Measurements from ENCODE around the gene NLRC5.
"Not testable (repeated sequence)": the region's sequence is repeated elsewhere in the genome, so short reads cannot be mapped to it uniquely, and the experiment has no call there.

NLRC5 gene

DNA sequence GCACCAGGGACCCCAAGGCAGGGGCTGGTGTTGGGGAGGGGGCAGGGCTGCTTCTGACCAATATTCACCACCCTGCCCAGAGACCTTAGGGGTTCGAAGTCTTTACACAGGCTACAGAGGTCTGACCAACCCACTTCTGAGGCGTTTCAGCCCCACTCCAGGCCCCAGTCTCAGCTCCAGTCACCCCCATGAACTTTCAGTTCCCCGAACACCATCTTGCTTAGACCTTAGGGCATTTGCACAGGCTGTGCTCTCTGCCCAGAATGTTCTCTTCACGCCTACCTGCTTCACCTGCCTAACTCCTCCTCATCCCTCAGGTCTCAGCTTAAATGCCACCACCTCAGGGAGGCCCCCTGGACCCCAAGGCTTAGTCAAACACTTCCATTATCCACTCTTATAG is 77.3 kb downstream of the NLRC5 start:
- TF ChIP-seq, protein P1, sequence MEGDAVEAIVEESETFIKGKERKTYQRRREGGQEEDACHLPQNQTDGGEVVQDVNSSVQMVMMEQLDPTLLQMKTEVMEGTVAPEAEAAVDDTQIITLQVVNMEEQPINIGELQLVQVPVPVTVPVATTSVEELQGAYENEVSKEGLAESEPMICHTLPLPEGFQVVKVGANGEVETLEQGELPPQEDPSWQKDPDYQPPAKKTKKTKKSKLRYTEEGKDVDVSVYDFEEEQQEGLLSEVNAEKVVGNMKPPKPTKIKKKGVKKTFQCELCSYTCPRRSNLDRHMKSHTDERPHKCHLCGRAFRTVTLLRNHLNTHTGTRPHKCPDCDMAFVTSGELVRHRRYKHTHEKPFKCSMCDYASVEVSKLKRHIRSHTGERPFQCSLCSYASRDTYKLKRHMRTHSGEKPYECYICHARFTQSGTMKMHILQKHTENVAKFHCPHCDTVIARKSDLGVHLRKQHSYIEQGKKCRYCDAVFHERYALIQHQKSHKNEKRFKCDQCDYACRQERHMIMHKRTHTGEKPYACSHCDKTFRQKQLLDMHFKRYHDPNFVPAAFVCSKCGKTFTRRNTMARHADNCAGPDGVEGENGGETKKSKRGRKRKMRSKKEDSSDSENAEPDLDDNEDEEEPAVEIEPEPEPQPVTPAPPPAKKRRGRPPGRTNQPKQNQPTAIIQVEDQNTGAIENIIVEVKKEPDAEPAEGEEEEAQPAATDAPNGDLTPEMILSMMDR (conservative IDR thresholded peaks at IDR 0.05; ENCODE audit: low read depth, low read length) = no peak
- no peak overlapping the region for H3K4me3 ChIP-seq (ENCODE audit: low read depth, low read length)
- DNase-seq (ENCODE audit: low read depth) = no peak

DNA sequence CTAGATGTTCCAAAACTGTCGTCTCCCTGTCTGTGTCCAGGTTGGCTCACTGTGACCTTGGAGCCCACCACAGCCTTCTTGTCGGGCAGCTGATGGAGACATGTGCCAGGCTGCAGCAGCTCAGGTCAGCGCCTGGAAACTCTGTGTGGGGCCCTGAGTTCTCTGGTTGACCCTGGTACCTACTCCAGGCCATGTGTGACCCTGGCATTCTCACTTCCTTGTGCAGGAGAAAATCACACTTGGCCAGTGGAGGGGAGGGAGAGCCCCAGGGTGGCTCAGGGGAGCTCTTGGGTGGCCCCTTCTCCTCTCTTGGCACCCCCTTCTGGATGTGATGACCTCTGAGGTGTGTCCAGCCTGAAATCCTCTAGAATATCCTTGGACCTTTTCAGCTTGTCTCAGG is 78.0 kb downstream of the NLRC5 start:
- TF ChIP-seq, protein P1 (conservative IDR thresholded peaks at IDR 0.05; ENCODE audit: low read depth, low read length) = no peak
- H3K4me3 ChIP-seq (ENCODE audit: low read depth, low read length) = no peak overlapping the region
- no peak for DNase-seq (ENCODE audit: low read depth)

- no peak overlapping the region for H3K4me3 ChIP-seq (ENCODE audit: low read depth, low read length)
- TF ChIP-seq, protein P1 (conservative IDR thresholded peaks at IDR 0.05; ENCODE audit: low read depth, low read length) = no peak
- DNase-seq (ENCODE audit: low read depth) = no peak
These were observed 79.7 kb downstream of the NLRC5 start for GRCh38 chr16:57069053-57069452.

GRCh38 chr16:57069635-57070370 is 80.4 kb downstream of the NLRC5 start:
- TF ChIP-seq, protein P1 (conservative IDR thresholded peaks at IDR 0.05; ENCODE audit: low read depth, low read length) = no peak
- H3K4me3 ChIP-seq (ENCODE audit: low read depth, low read length) = no peak overlapping the region
- DNase-seq (ENCODE audit: low read depth) = no peak

GRCh38 chr16:57070424-57070823 is 81.1 kb downstream of the NLRC5 start:
- H3K4me3 ChIP-seq (ENCODE audit: low read depth, low read length) = no peak overlapping the region
- TF ChIP-seq, protein P1 (conservative IDR thresholded peaks at IDR 0.05; ENCODE audit: low read depth, low read length) = no peak
- DNase-seq (ENCODE audit: low read depth) = no peak

DNA sequence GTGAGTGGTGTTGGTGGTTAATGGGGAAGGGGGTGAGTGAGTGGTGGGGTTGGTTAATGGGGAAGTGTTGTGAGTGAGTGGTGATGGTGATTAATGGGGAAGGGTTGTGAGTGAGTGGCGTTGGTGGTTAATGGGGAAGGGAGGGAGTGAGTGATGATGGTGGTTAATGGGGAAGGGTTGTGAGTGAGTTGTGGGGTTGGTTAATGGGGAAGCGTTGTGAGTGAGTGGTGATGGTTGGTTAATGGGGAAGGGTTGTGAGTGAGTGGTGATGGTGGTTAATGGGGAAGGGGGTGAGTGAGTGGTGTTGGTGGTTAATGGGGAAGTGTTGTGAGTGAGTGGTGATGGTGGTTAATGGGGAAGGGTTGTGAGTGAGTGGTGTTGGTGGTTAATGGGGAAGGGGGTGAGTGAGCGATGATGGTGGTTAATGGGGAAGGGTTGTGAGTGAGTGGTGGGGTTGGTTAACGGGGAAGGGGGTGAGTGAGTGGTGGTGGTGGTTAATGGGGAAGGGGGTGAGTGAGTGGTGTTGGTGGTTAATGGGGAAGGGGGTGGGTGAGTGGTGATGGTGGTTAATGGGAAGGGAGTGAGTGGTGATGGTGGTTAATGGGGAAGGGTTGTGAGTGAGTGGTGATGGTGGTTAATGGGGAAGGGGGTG is 81.8 kb downstream of the NLRC5 start:
- H3K4me3 ChIP-seq (ENCODE audit: low read depth, low read length); DNase-seq (ENCODE audit: low read depth): not testable (repeated sequence)

DNA sequence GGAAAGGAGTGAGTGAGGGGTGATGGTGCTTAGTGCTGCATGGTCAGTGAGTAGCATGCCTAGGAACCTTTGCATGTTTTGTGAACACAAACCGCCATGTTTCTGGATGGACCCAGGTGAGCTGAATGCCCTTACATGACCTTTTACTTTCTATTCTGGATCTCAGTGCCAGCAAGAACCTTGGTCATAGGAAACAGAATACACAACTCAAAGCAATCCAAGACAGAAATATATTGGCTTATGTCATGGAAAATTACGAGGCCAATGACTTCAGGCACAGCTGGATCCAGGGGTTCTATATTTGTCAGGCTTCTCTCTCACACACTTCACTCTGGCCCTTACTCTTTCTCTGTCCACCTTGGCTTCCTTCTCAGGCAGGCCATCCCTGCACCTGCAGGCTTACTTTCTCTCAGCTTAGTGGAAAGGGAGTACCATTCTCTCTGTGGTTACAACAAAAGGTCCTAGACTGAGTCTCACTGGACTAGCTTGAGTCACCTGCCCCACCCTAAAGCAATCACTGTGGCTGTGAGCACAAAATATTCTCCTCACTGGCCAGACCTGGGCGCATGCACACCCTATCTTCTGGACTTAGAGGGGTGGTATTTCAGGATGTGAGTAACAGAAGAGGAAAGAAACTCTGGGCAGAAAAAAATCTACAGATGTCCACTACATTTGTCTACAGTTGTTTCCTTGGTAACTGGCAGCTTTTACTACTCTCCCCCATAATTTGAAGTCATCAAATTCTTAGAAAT is 82.7 kb downstream of the NLRC5 start:
- TF ChIP-seq, protein P1 (conservative IDR thresholded peaks at IDR 0.05; ENCODE audit: low read depth, low read length) = no peak
- DNase-seq (ENCODE audit: low read depth) = peak; percentile 45
- H3K4me3 ChIP-seq (ENCODE audit: low read depth, low read length) = no peak overlapping the region

Measured in choroid plexus epithelial cell (primary cell).